IMR-90 (cell line): Measurements from ENCODE around the gene INPP5D. TPM values are rescaled to one million over a fixed set of nuclear protein-coding genes. Genes with fewer than 3 reads are reported as not detected.

Source experiments
- ATAC-seq: fragments of 200-7000 bp; cut with Tn5 transposase; 2 replicates; pipeline ENCODE4 v1.9.1; 2020; ENCODE audit warnings: low read depth, mild to moderate bottlenecking, moderate library complexity
- BruUV-seq: library from RNA; stranded (reverse); fragments of 400-500 nt; replicated peaks from 2 replicates; lab custom pipeline; 2021; lab: Mats Ljungman, UMichigan
- CTCF ChIA-PET: fragments of 300-600 bp; formaldehyde crosslinking; extraction: SDS; loops from one replicate; lab custom pipeline; 2021; ENCODE audit warnings: antibody characterized with exemption; lab: Yijun Ruan, JAX
- POLR2A ChIA-PET: fragments of 300-600 bp; sonication (Branson Sonifier 250); formaldehyde crosslinking; loops from one replicate; lab custom pipeline; 2022; ENCODE audit warnings: antibody characterized with exemption; ENCODE audit not compliant: unreplicated experiment; lab: Charles Lee
- DNase-seq: peaks from one replicate; pipeline ENCODE4 v3.0.0; 2013
- H2AFZ ChIP-seq: replicated peaks from 2 replicates; pipeline ENCODE3; 2013; ENCODE audit warnings: low read length, mild to moderate bottlenecking; ENCODE audit not compliant: poor library complexity
- H2AK5ac ChIP-seq: 2 replicates; pipeline ENCODE4 v1.6.1; 2013; ENCODE audit warnings: low read depth, low read length, inconsistent platforms
- H2AK9ac ChIP-seq: replicated peaks from 2 replicates; pipeline ENCODE3; 2013; ENCODE audit warnings: mild to moderate bottlenecking, low read depth, low read length, moderate library complexity; ENCODE audit not compliant: poor library complexity
- H2BK120ac ChIP-seq: 2 replicates; pipeline ENCODE4 v1.6.1; 2013; ENCODE audit warnings: low read depth, low read length, inconsistent platforms
- H2BK15ac ChIP-seq: 3 replicates; pipeline ENCODE4 v1.6.1; 2013; ENCODE audit warnings: low read depth, low read length, inconsistent platforms
- H2BK20ac ChIP-seq: 2 replicates; pipeline ENCODE4 v1.6.1; 2013; ENCODE audit warnings: low read depth, mild to moderate bottlenecking, inconsistent platforms, low read length, moderate library complexity
- H2BK5ac ChIP-seq: 2 replicates; pipeline ENCODE4 v1.6.1; 2013; ENCODE audit warnings: mild to moderate bottlenecking, low read depth, low read length, inconsistent platforms; ENCODE audit not compliant: poor library complexity, severe bottlenecking
- H3K14ac ChIP-seq: replicated peaks from 2 replicates; pipeline ENCODE4 v1.6.1; 2013; ENCODE audit warnings: low read depth, low read length, inconsistent platforms
- H3K18ac ChIP-seq: 2 replicates; pipeline ENCODE4 v1.6.1; 2013; ENCODE audit warnings: low read depth, low read length, control low read depth
- H3K23ac ChIP-seq: 2 replicates; pipeline ENCODE4 v1.6.1; 2013; ENCODE audit warnings: low read depth, low read length, inconsistent platforms
- H3K27ac ChIP-seq: 2 replicates; pipeline ENCODE4 v1.5.1; 2013; ENCODE audit warnings: mild to moderate bottlenecking, control low read depth, low read length; ENCODE audit not compliant: insufficient read depth
- H3K27me3 ChIP-seq: 2 replicates; pipeline ENCODE4 v1.6.1; 2013; ENCODE audit warnings: low read length; ENCODE audit not compliant: control insufficient read depth, insufficient read depth
- H3K36me3 ChIP-seq: 2 replicates; pipeline ENCODE4 v1.6.1; 2013; ENCODE audit warnings: low read length, mixed read lengths; ENCODE audit not compliant: control insufficient read depth, insufficient read depth
- H3K4ac ChIP-seq: 2 replicates; pipeline ENCODE4 v1.6.1; 2013; ENCODE audit warnings: low read depth, low read length, inconsistent platforms
- H3K4me1 ChIP-seq: 2 replicates; pipeline ENCODE4 v1.6.1; 2013; ENCODE audit warnings: low read length, mixed read lengths; ENCODE audit not compliant: control insufficient read depth, insufficient read depth
- H3K4me2 ChIP-seq: 2 replicates; pipeline ENCODE4 v1.6.1; 2013; ENCODE audit warnings: low read depth, mild to moderate bottlenecking, control low read depth, low read length, moderate library complexity
- H3K4me3 ChIP-seq: 2 replicates; pipeline ENCODE4 v1.5.1; 2013; ENCODE audit warnings: low read depth, mild to moderate bottlenecking, control low read depth, low read length, moderate library complexity; ENCODE audit not compliant: insufficient read depth
- H3K56ac ChIP-seq: 2 replicates; pipeline ENCODE4 v1.6.1; 2013; ENCODE audit warnings: low read length, inconsistent platforms; ENCODE audit not compliant: insufficient read depth; ENCODE audit errors: extremely low read depth
- H3K79me1 ChIP-seq, 2 experiments: 2 replicates each; pipeline ENCODE4 v1.6.1; 2013; ENCODE audit warnings: low read length in 2 of 2, inconsistent platforms in 1 of 2, low read depth in 1 of 2
- H3K9ac ChIP-seq: 2 replicates; pipeline ENCODE4 v1.6.1; 2013; ENCODE audit warnings: low read depth, low read length, control low read depth
- H3K9me1 ChIP-seq: 2 replicates; pipeline ENCODE4 v1.6.1; 2013; ENCODE audit warnings: low read length, inconsistent platforms; ENCODE audit not compliant: insufficient read depth
- H3K9me3 ChIP-seq: 2 replicates; pipeline ENCODE4 v1.6.1; 2013; ENCODE audit warnings: low read length; ENCODE audit not compliant: control insufficient read depth, insufficient read depth
- H4K20me1 ChIP-seq: 2 replicates; pipeline ENCODE4 v1.6.1; 2013; ENCODE audit warnings: low read length, inconsistent platforms; ENCODE audit not compliant: insufficient read depth
- H4K5ac ChIP-seq: 2 replicates; pipeline ENCODE4 v1.6.1; 2013; ENCODE audit warnings: mild to moderate bottlenecking, low read depth, low read length, control low read depth
- H4K8ac ChIP-seq, 2 experiments: 2 replicates each; pipeline ENCODE4 v1.6.1; 2013; ENCODE audit warnings: low read depth in 2 of 2, low read length in 2 of 2, control low read depth in 1 of 2, inconsistent platforms in 1 of 2
- H4K91ac ChIP-seq: 2 replicates; pipeline ENCODE4 v1.6.1; 2013; ENCODE audit warnings: low read depth, low read length, inconsistent platforms; ENCODE audit not compliant: insufficient read depth
- CHD1 ChIP-seq: IDR thresholded peaks from 2 replicates; pipeline ENCODE4 v1.6.1; 2012; ENCODE audit warnings: low read depth, low read length, improper control_type of control experiment
- whole genome bisulfite sequencing, 2 experiments: methylation state at CpG; one replicate each; pipeline versions ENCODE4 v1.1.5 to v1.1.7; 2013; ENCODE audit warnings: missing lambda C conversion rate in 2 of 2; ENCODE audit not compliant: insufficient read length in 1 of 2; ENCODE audit errors: extremely low coverage in 2 of 2; 5-methylcytosine and 5-hydroxymethylcytosine counted together
- dilution Hi-C: fragments of 300-500 bp; cut with HindIII; formaldehyde crosslinking; loops from one replicate; pipeline ENCODE4 v1.14.3; 2018; ENCODE audit warnings: low sequenced_read_pairs; ENCODE audit not compliant: unreplicated experiment
- in situ Hi-C: fragments of 300-500 bp; cut with MboI; formaldehyde crosslinking; loops from 3 replicates; pipeline ENCODE4 v1.14.3; 2019; ENCODE audit warnings: low sequenced_read_pairs, inconsistent platforms, mixed read lengths
- intact Hi-C: fragments of 100-400 bp; cut with micrococcal nuclease; formaldehyde crosslinking; loops from 2 replicates; pipeline ENCODE4 v1.10.0; 2022
- polyA plus RNA-seq, 3 experiments: library from polyadenylated mRNA; depleted of rRNA; stranded (reverse); fragments of >200 nt; gene quantifications; 2 replicates each; pipeline ENCODE4 v1.2.3, GENCODE V29; 2012; ENCODE audit warnings: low replicate concordance in 1 of 3
- total RNA-seq: library from RNA; depleted of rRNA; stranded (reverse); fragments of >200 nt; gene quantifications from 2 replicates; pipeline ENCODE4 v1.2.3, GENCODE V29; 2012

INPP5D gene
- total and polyA plus RNA-seq, 2 of the 4 experiments (the other 2 are of a cell fraction) = 0.18 to 0.29 TPM

DNA sequence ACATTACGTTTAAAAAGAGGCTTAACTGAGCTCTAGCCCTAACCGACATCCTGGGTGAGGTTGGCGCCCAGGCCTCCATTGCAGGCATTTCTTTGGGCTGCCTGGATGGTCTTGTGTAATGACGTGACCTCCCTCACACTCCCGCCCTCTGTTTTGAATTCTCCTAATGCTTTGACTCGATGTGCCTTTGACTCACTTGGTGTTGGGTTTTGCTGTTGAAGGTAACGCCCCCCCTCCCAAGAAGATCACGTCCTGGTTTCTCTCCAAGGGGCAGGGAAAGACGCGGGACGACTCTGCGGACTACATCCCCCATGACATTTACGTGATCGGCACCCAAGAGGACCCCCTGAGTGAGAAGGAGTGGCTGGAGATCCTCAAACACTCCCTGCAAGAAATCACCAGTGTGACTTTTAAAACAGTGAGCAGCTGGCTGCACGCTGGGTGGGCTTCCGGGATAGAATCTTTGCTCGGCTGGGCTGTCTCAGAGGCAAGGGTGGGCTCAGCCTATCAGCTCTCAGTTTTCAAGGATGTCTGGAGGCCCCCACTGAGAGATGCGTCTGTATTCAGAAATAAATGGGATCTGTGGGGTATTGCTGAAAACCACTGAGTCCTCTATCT is 103.5 kb downstream of the INPP5D start:
- no peak for DNase-seq
- Histone ChIP-seq H2BK120ac (no peak overlapping the region), H3K9ac (no peak overlapping the region), H2BK15ac (no peak overlapping the region), H3K23ac (no peak overlapping the region), H3K9me1 (no peaks in the 10 kb centered on the region), H3K14ac (no peak overlapping the region), H3K27ac (no peak overlapping the region), H4K91ac (no peak overlapping the region), H2BK20ac (no peak overlapping the region), H2AK9ac (no peak overlapping the region), H3K9me3 (no peaks in the 10 kb centered on the region), H2AK5ac (no peak overlapping the region), H4K5ac (no peak overlapping the region), H3K18ac (no peak overlapping the region), H3K36me3 (no peaks in the 10 kb centered on the region), H3K4me1 (no peaks in the 10 kb centered on the region), H4K20me1 (no peaks in the 10 kb centered on the region), H3K4me2 (no peak overlapping the region), H3K4ac (no peak overlapping the region), H3K27me3 (peaks cover 6% of the 10 kb centered on the region), H3K79me1 (no peaks in the 10 kb centered on the region), H2BK5ac (no peak overlapping the region), H4K8ac (no peak overlapping the region), H2AFZ (peak overlapping the region; percentile 33), H3K4me3 (no peak overlapping the region), H3K56ac (no peak overlapping the region)
- no peak for ATAC-seq
- intact Hi-C loops (no loop called here), in situ Hi-C loops (no loop called here), dilution Hi-C loops (no loop called here)
- ChIA-PET POLR2A (no interaction called here), CTCF (no interaction called here)
- no TSS peak for BruUV-seq
- 0% methylated on average over 1 of the region's 18 CpGs; no CpG with 5 or more reads in 1 of the 2 experiments for WGBS, 2 experiments
- no peak for TF ChIP-seq CHD1
